ENCODE data around the gene BRIP1.

GRCh38 chr17:61662741-61663140 is 200.6 kb downstream of the BRIP1 start:
- no peak for TF ChIP-seq CTCF (IDR thresholded peaks at IDR 0.05)
- TF ChIP-seq POLR2AphosphoS5 (IDR thresholded peaks at IDR 0.05) = no peak
